Ovary (tissue), 9 donors: ENCODE results near the gene RRP1B. TPM values are rescaled to one million over a fixed set of nuclear protein-coding genes. Genes with fewer than 3 reads are reported as not detected.

Experiments
- DNase-seq, 5 donors: peaks; one replicate each; pipeline ENCODE4 v3.0.0-alpha.2; 2019 to 2020
- H3K27ac ChIP-seq, 2 donors: fragments of 200-600 bp; one replicate each; pipeline versions ENCODE4 v1.5.1 to v1.8.0; 2019 to 2022
- H3K27me3 ChIP-seq: fragments of 200-600 bp; one replicate; pipeline ENCODE4 v1.8.0; 2022
- H3K36me3 ChIP-seq: fragments of 200-600 bp; sonication (generic); one replicate; pipeline ENCODE4 v1.5.1; 2019
- H3K4me1 ChIP-seq: one replicate; pipeline ENCODE4 v1.8.1; 2013; ENCODE audit warnings: mild to moderate bottlenecking, moderate library complexity; ENCODE audit not compliant: insufficient read depth
- H3K4me3 ChIP-seq: fragments of 200-600 bp; sonication (generic); one replicate; pipeline ENCODE4 v1.5.1; 2017
- H3K9me3 ChIP-seq, 2 donors: fragments of 200-600 bp in 1 of 2; sonication (generic) in 1 of 2; one replicate each; pipeline versions ENCODE4 v1.5.1 to v1.8.1; 2013 to 2019; ENCODE audit warnings: mild to moderate bottlenecking in 1 of 2, moderate library complexity in 1 of 2
- EP300 ChIP-seq: sonication (generic); formaldehyde crosslinking; IDR thresholded peaks from one replicate; pipeline ENCODE4 v1.6.1; 2017; ENCODE audit warnings: antibody characterized with exemption
- POLR2A ChIP-seq: fragments of 450-650 bp; IDR thresholded peaks from one replicate; pipeline ENCODE4 v1.6.1; 2017; ENCODE audit warnings: antibody characterized with exemption, mild to moderate bottlenecking, moderate library complexity
- WGBS, 3 donors: extraction: QIAGEN DNeasy Blood & Tissue Kit in 1 of 3; methylation state at CpG; one replicate each; pipeline versions ENCODE4 v1.1.5 to v1.1.7; 2013 to 2017; 5-methylcytosine and 5-hydroxymethylcytosine counted together
- intact Hi-C, 4 donors: fragments of 100-400 bp; cut with DNase I; formaldehyde crosslinking; loops; one replicate each; pipeline versions ENCODE4 v1.11.0 to v1.15.1; 2022 to 2023
- polyA plus RNA-seq, 2 donors: library from polyadenylated mRNA; stranded (reverse); fragments of 200-250 nt in 1 of 2; fragments of 350-450 nt in 1 of 2; fragmentation: Illumina TruSeq in 1 of 2; extraction: RNeasy Lipid Tissue Mini Kit (QIAGEN cat#74804) in 1 of 2; gene quantifications; one replicate each; pipeline ENCODE4 v1.2.3, GENCODE V29; 2013 to 2014
- total RNA-seq, 7 donors: library from RNA; depleted of rRNA in 2 of 7; stranded (reverse); fragments of >200 nt in 2 of 7; fragmentation: NEBNext Ultra II Directional in 3 of 7; extraction: Animal tissue kit (Norgen Biotek cat#: 25700) in 3 of 7; gene quantifications; one replicate each; pipeline versions ENCODE4 v1.1.0 to v1.2.4, GENCODE V29; 2016 to 2023
- TF ChIP-seq, protein P1 (sequence below), 3 donors: fragments of 450-650 bp in 2 of 3; fragments of 200-600 bp in 1 of 3; IDR thresholded peaks; one replicate each; pipeline versions ENCODE4 v1.5.1 to v1.8.0; 2016 to 2022; ENCODE audit warnings: antibody characterized with exemption in 3 of 3, mild to moderate bottlenecking in 1 of 3
- donor health status: DM: no; HTN: no; CAD: no; lungs with moderate emphysema.
- donor health status: DM: no; HTN: no; CAD: no.
- donor health status: Bipolar disorder and iron deficiency.
- donor health status: DM: yes; HTN: yes; CAD: no.
- donor health status: DM: no; HTN: no; CAD: no.
- donor health status: DM: yes; HTN: yes; CAD: no.

Gene RRP1B
- total and polyA plus RNA-seq, 9 donors, result 11.3 to 31.8 (median 28.4) TPM

DNA sequence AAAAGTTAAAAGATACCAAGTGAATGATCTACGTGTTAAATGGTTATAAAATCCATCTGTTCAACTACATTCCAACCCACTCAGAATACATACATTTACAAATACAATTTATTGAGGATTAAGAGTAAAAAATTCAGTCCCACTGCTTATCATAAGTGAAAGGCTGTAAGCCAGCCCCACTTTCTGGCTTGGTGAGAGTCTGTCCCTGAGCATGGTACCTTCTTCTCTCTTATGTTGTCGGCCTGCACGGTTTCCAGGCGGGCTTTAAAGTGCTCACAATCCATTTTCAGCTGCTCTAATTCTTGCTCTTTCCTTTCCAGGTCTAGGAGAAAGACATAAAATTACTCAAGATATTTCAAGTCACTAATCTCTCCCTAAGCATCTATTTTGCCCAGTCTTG is 15.3 kb upstream of the RRP1B start:
- Histone ChIP-seq H3K27me3 (no peaks in the 10 kb centered on the region), H3K27ac (no peak overlapping the region), H3K36me3 (no peaks in the 10 kb centered on the region), H3K4me3 (no peak overlapping the region), H3K9me3 (no peaks in the 10 kb centered on the region), H3K4me1 (no peaks in the 10 kb centered on the region)
- intact Hi-C loops, result loop anchor here in 1 of 4 donors (5.0 kb wide), 1 partner anchor 292 kb away; no protein-coding TSS in a partner anchor
- DNase-seq, result no peak
- WGBS, 3 donors, result 88 to 90% (median 88%) methylated on average over 4 of the region's 4 CpGs
- TF ChIP-seq, protein P1, sequence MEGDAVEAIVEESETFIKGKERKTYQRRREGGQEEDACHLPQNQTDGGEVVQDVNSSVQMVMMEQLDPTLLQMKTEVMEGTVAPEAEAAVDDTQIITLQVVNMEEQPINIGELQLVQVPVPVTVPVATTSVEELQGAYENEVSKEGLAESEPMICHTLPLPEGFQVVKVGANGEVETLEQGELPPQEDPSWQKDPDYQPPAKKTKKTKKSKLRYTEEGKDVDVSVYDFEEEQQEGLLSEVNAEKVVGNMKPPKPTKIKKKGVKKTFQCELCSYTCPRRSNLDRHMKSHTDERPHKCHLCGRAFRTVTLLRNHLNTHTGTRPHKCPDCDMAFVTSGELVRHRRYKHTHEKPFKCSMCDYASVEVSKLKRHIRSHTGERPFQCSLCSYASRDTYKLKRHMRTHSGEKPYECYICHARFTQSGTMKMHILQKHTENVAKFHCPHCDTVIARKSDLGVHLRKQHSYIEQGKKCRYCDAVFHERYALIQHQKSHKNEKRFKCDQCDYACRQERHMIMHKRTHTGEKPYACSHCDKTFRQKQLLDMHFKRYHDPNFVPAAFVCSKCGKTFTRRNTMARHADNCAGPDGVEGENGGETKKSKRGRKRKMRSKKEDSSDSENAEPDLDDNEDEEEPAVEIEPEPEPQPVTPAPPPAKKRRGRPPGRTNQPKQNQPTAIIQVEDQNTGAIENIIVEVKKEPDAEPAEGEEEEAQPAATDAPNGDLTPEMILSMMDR (IDR thresholded peaks at IDR 0.05), result no peak
- TF ChIP-seq POLR2A, result no peak
- no peak for TF ChIP-seq EP300

DNA sequence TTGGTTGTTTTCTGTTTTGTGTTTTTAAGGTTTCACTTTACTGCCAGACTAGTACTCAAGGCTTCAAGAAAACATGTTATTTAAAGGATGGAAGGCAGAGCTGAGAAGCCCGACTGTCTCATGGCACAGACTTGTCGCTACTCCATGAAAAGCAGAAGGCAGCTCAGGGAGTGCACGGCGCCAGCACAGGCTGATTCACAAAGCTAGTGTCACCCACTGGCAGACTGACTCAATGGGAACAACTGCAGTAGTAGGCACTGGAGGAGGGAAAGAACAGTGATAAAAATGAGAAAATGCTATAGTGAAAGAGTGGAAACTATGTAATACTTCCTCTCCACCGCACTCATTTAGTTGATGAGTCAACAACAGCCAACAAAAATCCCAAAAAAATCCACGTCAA is 14.8 kb upstream of the RRP1B start:
- WGBS, 3 donors, result 74 to 81% (median 79%) methylated on average over 6 of the region's 6 CpGs
- TF ChIP-seq EP300, result no peak
- TF ChIP-seq, protein P1 (IDR thresholded peaks at IDR 0.05), result no peak
- no peak for TF ChIP-seq POLR2A
- DNase-seq, result no peak
- H3K36me3 ChIP-seq, result no peaks in the 10 kb centered on the region
- no peaks in the 10 kb centered on the region for H3K27me3 ChIP-seq
- H3K4me3 ChIP-seq, result no peak overlapping the region
- H3K9me3 ChIP-seq, result no peaks in the 10 kb centered on the region
- no peak overlapping the region for H3K27ac ChIP-seq
- H3K4me1 ChIP-seq, result no peaks in the 10 kb centered on the region
- intact Hi-C loops, result loop anchor here in 1 of 4 donors (5.0 kb wide), 1 partner anchor 292 kb away; no protein-coding TSS in a partner anchor

DNA sequence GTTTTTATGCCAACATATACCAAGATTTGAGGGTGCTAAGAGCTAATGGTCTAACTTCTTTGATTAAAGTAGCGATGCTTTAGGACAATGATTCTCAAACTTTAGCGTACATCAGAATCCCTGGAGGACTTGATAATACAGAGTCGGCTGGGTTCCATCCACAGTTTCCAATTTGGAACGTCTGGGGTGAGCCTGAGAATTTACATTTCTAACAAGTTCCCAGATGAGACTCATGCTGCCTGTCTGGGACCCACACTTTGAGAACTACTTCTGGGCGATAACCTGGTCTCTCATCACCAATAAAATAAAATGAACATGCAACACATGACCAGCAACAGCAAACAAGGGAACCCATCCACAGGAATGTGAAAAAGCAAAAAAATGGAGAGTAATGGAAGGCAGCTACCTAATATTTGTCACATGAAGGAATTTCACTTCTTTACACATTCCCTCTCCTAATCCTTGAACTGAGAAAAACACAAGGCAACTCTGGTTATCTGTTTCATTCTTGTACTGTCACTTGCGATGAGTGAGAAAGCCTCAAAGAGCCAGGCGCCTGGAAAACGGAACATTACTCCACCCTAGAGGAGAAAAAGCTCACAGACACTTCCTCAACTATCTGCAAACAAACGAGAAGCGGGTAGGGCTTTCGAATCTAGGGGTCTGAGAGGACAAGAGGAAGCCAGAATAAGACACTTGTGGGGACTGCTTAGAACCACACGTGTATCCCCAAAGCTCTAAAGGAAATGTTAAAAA is 14.0 kb upstream of the RRP1B start:
- Histone ChIP-seq H3K27ac (peak overlapping the region in 1 of 2 donors; percentile 70), H3K27me3 (no peaks in the 10 kb centered on the region), H3K36me3 (no peaks in the 10 kb centered on the region), H3K9me3 (no peaks in the 10 kb centered on the region), H3K4me1 (no peaks in the 10 kb centered on the region), H3K4me3 (no peak overlapping the region)
- intact Hi-C loops, result no loop called here
- TF ChIP-seq EP300 (no peak), POLR2A (peak; percentile 17)
- TF ChIP-seq, protein P1 (IDR thresholded peaks at IDR 0.05), result peak in 2 of 3 donors; percentile 60 to 69
- WGBS, 3 donors, result 27 to 34% (median 30%) methylated on average over 12 of the region's 12 CpGs
- peak in 4 of 5 donors; percentile 50 to 71 (median 54) for DNase-seq

DNA sequence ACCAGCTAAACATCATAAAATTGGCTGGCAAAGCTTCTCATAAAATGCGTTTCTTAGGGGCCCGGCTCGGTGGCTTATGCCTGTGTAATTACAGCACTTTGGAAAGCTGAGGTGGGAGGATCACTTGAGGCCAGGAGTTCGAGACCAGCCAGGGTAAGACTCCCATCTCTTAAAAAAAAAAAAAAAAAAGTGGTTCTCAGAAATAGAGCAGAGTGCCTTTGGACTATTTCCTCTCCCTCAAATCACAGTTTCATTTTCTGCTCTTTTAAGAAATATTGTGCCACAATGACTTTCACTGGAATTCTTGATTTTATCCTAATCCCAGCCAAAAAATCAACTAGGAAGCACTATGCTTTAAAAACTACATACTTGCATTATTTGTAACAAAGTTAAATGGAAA is 13.4 kb upstream of the RRP1B start:
- 20 to 31% (median 22%) methylated on average over 4 of the region's 4 CpGs for WGBS, 3 donors
- H3K27me3 ChIP-seq, result no peaks in the 10 kb centered on the region
- TF ChIP-seq POLR2A (no peak), EP300 (no peak)
- TF ChIP-seq, protein P1 (IDR thresholded peaks at IDR 0.05), result no peak
- no peaks in the 10 kb centered on the region for H3K9me3 ChIP-seq
- H3K4me3 ChIP-seq, result no peak overlapping the region
- intact Hi-C loops, result no loop called here
- H3K4me1 ChIP-seq, result no peaks in the 10 kb centered on the region
- H3K27ac ChIP-seq, result peak overlapping the region in 1 of 2 donors; percentile 70
- H3K36me3 ChIP-seq, result no peaks in the 10 kb centered on the region
- no peak for DNase-seq
